Measurements from ENCODE around the gene AVPR1B. TPM values are rescaled to one million over a fixed set of nuclear protein-coding genes. Genes with fewer than 3 reads are reported as not detected.

AVPR1B gene
- total RNA-seq = not detected in 2 replicates

DNA sequence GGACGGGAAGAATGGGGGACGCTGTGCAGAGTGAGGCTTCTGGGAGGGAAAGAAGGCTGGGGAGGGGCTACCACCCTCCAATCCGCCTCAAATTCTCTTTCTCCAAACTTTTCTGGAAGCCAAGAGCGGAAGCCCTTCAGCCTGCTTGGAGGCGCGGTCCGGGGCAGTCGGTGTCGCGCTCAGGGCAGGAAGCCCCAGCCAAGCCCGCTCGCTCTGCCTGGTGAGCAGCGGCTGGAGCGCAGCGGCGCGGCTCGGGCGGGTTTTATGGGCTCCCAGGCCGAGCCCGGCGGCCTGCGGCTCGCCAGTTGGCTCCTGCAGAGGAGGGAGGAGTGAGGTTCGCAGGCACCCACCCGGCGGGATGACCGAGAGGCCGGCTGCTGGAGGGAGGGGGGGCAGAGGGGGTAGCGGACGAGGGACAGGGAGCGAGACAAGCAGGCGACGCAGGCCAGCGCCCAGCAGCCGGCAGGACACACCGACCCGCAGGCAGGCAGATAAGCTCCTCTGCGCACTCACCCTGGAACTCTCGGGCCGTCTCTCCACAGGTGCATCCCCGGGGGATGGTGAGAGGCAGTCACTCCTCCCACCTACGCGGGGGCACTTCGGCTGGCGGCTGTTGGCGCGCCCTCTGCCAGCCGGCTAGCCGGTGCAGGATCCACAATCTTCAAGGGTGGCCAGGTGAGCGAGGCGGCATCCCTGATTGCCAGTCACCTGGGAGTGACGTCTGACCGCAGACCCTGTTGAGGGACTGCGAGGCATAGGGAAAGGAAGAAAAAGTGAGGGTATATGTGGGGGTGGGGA, at the start of gene AVPR1B:
TSS of gene AVPR1B (minus strand) at position 238 of the 798 bp plus-strand sequence. CDS start 498 bp downstream, outside the sequence.

Small RNA genes lying within 50 kb of the gene (small RNA-seq; reads per million reads assigned to genes)
- not detected for gene RF00271

Other genes with a start within 250 kb of the AVPR1B start
- 0.12 TPM in 1 of 2 replicates, not detected in the other for gene SLC26A9, start 173.9 kb downstream of the AVPR1B start, total RNA-seq
- gene RAB7B, start 114.0 kb downstream of the AVPR1B start, total RNA-seq = 13.1 and 13.8 TPM in 2 replicates
- not detected in 2 replicates for gene CTSE, start 93.5 kb downstream of the AVPR1B start, total RNA-seq
- not detected in 2 replicates for gene RHEX, start 64.2 kb downstream of the AVPR1B start, total RNA-seq
- gene FAM72A, start 85.5 kb upstream of the AVPR1B start, total RNA-seq = 2.3 TPM in 2 replicates
- gene SRGAP2, start 86.2 kb upstream of the AVPR1B start, total RNA-seq = 96.5 and 100 TPM in 2 replicates

Measured in hair follicle dermal papilla cell (primary cell).